ENCODE results near the gene ANKRD34B.
"Not testable (repeated sequence)": the region's sequence is repeated elsewhere in the genome, so short reads cannot be mapped to it uniquely, and the experiment has no call there.

ANKRD34B gene

DNA sequence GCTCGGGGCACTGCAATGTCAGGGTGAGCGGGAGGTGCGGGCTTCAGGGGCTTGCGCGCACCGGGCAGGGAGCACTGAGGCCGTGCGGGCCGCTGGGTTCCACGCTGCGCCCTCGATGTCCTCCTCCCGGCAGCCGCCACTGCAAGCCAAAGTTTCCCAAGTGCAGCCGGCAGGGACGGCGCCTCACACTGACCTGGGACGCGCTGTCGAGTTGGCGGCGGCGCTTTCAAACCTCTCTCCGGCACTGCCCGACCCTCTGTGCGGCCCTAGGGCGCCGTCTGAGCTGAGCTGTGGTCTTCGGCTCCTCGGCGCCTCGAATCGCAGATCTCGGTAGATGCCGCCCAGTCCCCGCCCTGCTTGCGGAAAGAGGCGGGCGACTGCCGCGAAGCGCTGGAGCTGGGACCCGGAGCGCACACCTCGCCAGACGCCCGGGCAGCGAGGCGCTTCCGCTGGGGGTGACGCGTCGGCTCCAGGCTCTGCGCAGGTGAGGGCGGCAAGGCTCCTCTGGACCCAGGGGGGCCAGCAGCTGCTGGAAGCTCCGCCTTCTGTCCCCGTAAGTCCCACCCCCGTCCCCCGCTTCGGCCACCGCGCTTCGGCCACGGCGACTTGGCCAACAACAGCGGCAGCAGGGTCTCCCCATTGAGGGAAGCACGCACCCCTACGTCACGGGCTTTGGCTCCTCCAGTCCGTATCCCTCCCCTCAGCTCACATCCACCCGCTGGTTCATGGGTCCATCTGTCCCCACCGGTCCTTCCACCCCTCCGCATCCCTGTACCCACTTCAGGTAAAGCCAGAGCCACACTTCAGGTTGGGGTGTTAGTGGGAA lies at the start of gene ANKRD34B:
Gene ANKRD34B, minus strand, starts transcription at position 320 of the 826 bp plus-strand sequence. CDS start 10,261 bp downstream, outside the sequence.
- peak; percentile 24 for DNase-seq (ENCODE audit: low spot score)
- no peak for FAIRE-seq

DNA sequence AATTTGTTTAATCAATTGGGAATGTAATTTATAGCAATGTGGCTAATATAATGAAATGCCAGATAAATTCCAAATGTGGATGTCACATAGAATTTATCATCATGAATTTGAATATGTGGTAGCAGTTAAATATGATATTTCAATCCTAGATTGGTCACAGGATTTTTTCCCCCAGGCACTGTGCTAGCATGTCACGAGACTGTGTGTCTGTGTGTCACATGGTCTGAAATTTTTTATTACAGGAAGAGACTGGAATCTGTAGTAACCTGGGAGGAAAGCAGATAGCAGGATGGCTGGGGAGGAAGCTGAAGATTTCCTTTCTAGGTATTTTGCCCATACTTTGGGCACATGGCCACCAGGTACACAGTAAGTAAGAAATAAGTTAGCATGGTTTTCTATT lies 49.0 kb upstream of the ANKRD34B start:
- no peak for FAIRE-seq
- DNase-seq (ENCODE audit: low spot score): no peak

DNA sequence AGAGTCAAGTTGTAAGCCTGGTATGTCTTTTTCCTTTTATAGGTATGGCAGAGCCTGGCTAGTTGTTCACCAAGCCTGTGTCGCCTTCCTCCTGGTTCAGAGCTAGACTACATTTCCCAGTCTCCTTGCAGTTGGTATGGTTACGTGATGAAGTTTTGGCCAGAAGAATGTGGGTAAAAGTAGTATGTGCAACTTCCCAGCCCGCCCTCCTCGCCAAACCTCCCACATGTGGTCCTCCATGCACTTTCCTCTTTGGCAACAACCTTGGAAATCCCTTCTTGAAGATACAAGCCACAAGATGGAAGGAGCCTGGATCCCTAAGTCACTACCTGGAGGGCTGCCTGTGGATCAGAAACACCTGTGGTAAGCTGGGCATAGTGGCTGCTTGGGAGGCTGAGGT lies 48.4 kb upstream of the ANKRD34B start:
- DNase-seq (ENCODE audit: low spot score): no peak
- no peak for FAIRE-seq

GRCh38 chr5:80615266-80615914 lies 45.3 kb upstream of the ANKRD34B start:
- no peak for DNase-seq (ENCODE audit: low spot score)
- no peak for FAIRE-seq

GRCh38 chr5:80609692-80610091 lies 39.6 kb upstream of the ANKRD34B start:
- DNase-seq (ENCODE audit: low spot score): no peak
- no peak for FAIRE-seq

DNA sequence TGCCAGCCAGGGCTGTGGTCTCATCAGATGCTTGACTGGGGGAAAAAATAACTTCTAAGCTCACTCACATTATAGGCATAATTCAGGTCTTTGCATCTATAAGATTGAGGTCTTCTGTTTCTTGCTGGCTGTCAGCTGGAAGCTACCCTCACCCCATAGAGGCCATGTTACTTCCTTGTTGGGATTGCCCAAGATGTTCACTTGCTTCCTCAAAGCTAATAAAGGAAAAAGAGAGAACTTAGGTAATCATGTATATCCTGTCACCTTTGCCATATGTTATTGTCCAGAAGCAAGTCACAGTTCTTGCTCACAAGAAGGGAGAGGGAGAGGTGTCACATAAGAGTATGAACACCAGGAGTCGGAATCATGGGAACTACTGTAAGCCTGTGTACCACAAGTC lies 38.7 kb upstream of the ANKRD34B start:
- DNase-seq (ENCODE audit: low spot score) (no peak), FAIRE-seq (no peak)

- FAIRE-seq (no peak), DNase-seq (ENCODE audit: low spot score) (no peak)
Observed at GRCh38 chr5:80607832-80608231, 37.8 kb upstream of the ANKRD34B start.

GRCh38 chr5:80607343-80607742 lies 37.3 kb upstream of the ANKRD34B start:
- no peak for FAIRE-seq
- no peak for DNase-seq (ENCODE audit: low spot score)

DNA sequence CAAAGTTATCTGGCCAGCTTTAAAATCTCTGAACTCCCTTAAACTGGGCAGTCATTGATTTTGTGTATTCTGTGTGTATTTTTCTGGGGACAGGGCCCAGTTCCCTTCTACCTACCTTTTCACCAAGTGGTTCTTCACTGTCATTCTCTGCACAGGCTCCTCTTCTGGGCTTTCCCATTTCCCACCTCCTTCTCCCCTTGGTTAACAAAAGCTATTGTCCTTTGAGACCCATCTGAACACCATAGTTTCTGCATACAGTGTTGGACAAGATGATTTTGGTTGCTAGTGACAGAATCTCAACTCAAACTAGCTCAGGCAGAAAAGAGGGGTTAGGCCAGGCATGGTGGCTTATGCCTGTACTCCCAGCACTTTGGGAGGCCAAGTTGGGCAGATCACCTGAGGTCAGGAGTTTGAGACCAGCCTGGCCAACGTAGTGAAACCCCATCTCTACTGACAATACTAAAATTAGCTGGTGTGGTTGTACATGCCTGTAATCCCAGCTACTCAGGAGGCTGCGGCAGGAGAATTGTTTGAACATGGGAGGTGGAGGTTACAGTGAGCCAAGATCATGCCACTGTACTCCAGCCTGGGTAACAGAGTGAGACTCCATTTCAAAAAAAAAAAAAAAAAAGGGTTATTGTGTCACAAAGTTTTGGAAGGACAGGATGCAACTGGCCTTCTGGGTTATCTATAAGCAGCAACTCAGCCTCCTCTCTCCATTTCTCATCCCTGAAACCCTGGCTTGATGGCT lies 31.0 kb upstream of the ANKRD34B start:
- DNase-seq (ENCODE audit: low spot score) (no peak), FAIRE-seq (no peak)

GRCh38 chr5:80597500-80597899 lies 27.4 kb upstream of the ANKRD34B start:
- FAIRE-seq: no peak
- DNase-seq (ENCODE audit: low spot score): no peak

- DNase-seq (ENCODE audit: low spot score): no peak
- FAIRE-seq: no peak
Observed at GRCh38 chr5:80594810-80595209, 24.7 kb upstream of the ANKRD34B start.

- no peak for FAIRE-seq
- no peak for DNase-seq (ENCODE audit: low spot score)
Observed at GRCh38 chr5:80592761-80593160, 22.7 kb upstream of the ANKRD34B start.

DNA sequence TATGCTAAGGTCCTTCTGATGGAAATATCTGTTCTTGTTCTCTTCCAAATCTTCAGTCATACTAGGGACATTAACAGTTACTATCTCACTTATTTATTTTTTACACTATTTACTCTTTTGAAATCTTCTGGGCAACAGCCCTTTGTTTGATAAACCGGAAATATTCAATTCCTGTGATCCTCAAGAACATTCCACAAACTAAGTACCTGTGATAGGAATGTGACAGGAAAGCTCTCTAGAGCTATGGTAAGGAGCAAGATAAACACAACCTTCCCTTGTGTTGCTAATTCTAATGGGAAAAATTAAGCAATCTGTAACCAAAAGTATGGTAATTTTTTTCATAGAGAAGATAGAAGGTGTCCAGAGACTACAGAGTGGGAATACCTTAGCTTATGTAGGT lies 22.0 kb upstream of the ANKRD34B start:
- no peak for FAIRE-seq
- DNase-seq (ENCODE audit: low spot score): no peak

- FAIRE-seq (no peak), DNase-seq (ENCODE audit: low spot score) (no peak)
Observed at GRCh38 chr5:80591352-80591751, 21.3 kb upstream of the ANKRD34B start.

- no peak for DNase-seq (ENCODE audit: low spot score)
- FAIRE-seq: no peak
Observed at GRCh38 chr5:80590766-80591165, 20.7 kb upstream of the ANKRD34B start.

- FAIRE-seq (no peak), DNase-seq (ENCODE audit: low spot score) (no peak)
Observed at GRCh38 chr5:80588858-80589540, 18.9 kb upstream of the ANKRD34B start.

DNA sequence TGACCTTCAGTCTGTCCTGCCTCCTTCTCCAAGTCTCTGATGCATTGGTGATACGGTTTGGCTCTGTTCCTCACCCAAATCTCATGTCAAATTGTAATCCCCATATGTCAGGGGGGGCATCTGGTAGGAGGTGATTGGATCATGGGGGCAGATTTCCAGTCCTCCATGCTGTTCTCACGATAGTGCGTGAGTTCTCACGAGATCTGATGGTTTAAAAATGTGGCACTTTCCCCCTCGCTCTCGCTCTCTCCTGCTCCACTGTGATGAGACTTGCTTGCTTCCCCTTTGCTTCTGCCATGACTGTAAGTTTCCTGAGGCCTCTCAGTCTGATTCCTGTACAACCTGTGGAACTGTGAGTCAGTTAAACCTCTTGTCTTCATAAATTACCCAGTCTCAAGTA lies 14.7 kb upstream of the ANKRD34B start:
- no peak for DNase-seq (ENCODE audit: low spot score)
- no peak for FAIRE-seq

DNA sequence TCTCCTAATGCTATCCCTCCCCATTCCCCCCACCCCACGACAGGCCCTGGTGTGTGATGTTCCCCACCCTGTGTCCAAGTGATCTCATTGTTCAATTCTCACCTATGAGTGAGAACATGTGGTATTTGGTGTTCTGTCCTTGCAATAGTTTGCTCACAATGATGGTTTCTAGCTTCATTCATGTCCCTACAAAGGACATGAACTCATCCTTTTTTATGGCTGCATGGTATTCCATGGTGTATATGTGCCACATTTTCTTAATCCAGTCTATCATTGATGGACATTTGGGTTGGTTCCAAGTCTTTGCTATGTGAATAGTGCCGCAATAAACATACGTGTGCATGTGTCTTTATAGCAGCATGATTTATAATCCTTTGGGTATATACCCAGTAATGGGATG lies 10.2 kb upstream of the ANKRD34B start:
- FAIRE-seq: not testable (repeated sequence)

GRCh38 chr5:80579050-80579449 lies 9.0 kb upstream of the ANKRD34B start:
- no peak for FAIRE-seq

More for the DNA sequence above, 10.2 kb upstream of the ANKRD34B start:
- DNase-seq (ENCODE audit: low spot score): not testable (repeated sequence)

GRCh38 chr5:80577707-80578106 lies 7.6 kb upstream of the ANKRD34B start:
- FAIRE-seq: no peak
- no peak for DNase-seq (ENCODE audit: low spot score)

More at GRCh38 chr5:80579050-80579449, 9.0 kb upstream of the ANKRD34B start:
- no peak for DNase-seq (ENCODE audit: low spot score)

GRCh38 chr5:80576383-80576782 lies 6.3 kb upstream of the ANKRD34B start:
- FAIRE-seq: no peak

More at GRCh38 chr5:80576383-80576782, 6.3 kb upstream of the ANKRD34B start:
- no peak for DNase-seq (ENCODE audit: low spot score)

Measured in urothelium cell line (cell line).